ENCODE data around the gene LRP1B. TPM values are rescaled to one million over a fixed set of nuclear protein-coding genes. Genes with fewer than 3 reads are reported as not detected.

LRP1B gene
- total RNA-seq, 1 donor from 2014 or later = 8.8 TPM

DNA sequence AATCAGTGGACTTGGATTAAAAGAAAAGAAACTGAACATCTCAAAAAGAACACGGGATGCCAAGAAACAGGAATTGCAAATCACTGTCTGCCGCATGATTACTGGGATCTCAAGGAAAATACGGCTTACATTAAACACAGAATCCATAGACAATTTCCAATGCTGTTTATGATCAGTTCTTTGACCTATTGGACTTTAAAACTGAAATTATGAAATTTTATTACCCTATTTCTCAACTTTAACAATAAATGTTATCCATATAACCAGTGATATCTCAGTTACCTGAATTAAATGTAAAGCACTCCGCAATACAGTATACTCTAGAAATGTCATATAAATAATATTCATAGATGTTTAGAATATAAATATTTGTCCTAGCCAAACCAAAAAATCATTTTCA lies 1793.8 kb downstream of the LRP1B start:
- intact Hi-C loops (cut with DNase I) = no loop called here
- no peak overlapping the region for H3K4me3 ChIP-seq
- H3K9me3 ChIP-seq = no peaks in the 10 kb centered on the region
- no peaks in the 10 kb centered on the region for H3K4me1 ChIP-seq
- no peak for DNase-seq (ENCODE audit: extremely low spot score in 2 of 2)
- H3K36me3 ChIP-seq = no peaks in the 10 kb centered on the region
- TF ChIP-seq POLR2A (IDR thresholded peaks at IDR 0.05) (no peak), POLR2AphosphoS5 (IDR thresholded peaks at IDR 0.05; ENCODE audit: insufficient read depth in 1 of 2, low read depth in 1 of 2) (no peak)
- TF ChIP-seq, protein P1, sequence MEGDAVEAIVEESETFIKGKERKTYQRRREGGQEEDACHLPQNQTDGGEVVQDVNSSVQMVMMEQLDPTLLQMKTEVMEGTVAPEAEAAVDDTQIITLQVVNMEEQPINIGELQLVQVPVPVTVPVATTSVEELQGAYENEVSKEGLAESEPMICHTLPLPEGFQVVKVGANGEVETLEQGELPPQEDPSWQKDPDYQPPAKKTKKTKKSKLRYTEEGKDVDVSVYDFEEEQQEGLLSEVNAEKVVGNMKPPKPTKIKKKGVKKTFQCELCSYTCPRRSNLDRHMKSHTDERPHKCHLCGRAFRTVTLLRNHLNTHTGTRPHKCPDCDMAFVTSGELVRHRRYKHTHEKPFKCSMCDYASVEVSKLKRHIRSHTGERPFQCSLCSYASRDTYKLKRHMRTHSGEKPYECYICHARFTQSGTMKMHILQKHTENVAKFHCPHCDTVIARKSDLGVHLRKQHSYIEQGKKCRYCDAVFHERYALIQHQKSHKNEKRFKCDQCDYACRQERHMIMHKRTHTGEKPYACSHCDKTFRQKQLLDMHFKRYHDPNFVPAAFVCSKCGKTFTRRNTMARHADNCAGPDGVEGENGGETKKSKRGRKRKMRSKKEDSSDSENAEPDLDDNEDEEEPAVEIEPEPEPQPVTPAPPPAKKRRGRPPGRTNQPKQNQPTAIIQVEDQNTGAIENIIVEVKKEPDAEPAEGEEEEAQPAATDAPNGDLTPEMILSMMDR (IDR thresholded peaks at IDR 0.05) = no peak
- H3K27ac ChIP-seq = no peak overlapping the region
- no peaks in the 10 kb centered on the region for H3K27me3 ChIP-seq

- intact Hi-C loops (cut with DNase I) = no loop called here
- no peaks in the 10 kb centered on the region for H3K27me3 ChIP-seq
- H3K27ac ChIP-seq = no peak overlapping the region
- no peaks in the 10 kb centered on the region for H3K36me3 ChIP-seq
- no peaks in the 10 kb centered on the region for H3K9me3 ChIP-seq
- H3K4me3 ChIP-seq = no peak overlapping the region
- no peaks in the 10 kb centered on the region for H3K4me1 ChIP-seq
- DNase-seq (ENCODE audit: extremely low spot score in 2 of 2) = no peak
- no peak for TF ChIP-seq POLR2AphosphoS5 (IDR thresholded peaks at IDR 0.05; ENCODE audit: insufficient read depth in 1 of 2, low read depth in 1 of 2)
- TF ChIP-seq, protein P1 (IDR thresholded peaks at IDR 0.05) = no peak
- TF ChIP-seq POLR2A (IDR thresholded peaks at IDR 0.05) = no peak
These were observed 1814.5 kb downstream of the LRP1B start for GRCh38 chr2:140316345-140316744.

GRCh38 chr2:140311905-140312304 lies 1818.9 kb downstream of the LRP1B start:
- Histone ChIP-seq H3K9me3 (no peaks in the 10 kb centered on the region), H3K4me1 (no peaks in the 10 kb centered on the region), H3K27ac (no peak overlapping the region), H3K4me3 (no peak overlapping the region), H3K27me3 (no peaks in the 10 kb centered on the region), H3K36me3 (no peaks in the 10 kb centered on the region)
- intact Hi-C loops (cut with DNase I) = no loop called here
- TF ChIP-seq, protein P1 (IDR thresholded peaks at IDR 0.05) = no peak
- TF ChIP-seq POLR2AphosphoS5 (IDR thresholded peaks at IDR 0.05; ENCODE audit: insufficient read depth in 1 of 2, low read depth in 1 of 2) = no peak
- no peak for TF ChIP-seq POLR2A (IDR thresholded peaks at IDR 0.05)
- no peak for DNase-seq (ENCODE audit: extremely low spot score in 2 of 2)

DNA sequence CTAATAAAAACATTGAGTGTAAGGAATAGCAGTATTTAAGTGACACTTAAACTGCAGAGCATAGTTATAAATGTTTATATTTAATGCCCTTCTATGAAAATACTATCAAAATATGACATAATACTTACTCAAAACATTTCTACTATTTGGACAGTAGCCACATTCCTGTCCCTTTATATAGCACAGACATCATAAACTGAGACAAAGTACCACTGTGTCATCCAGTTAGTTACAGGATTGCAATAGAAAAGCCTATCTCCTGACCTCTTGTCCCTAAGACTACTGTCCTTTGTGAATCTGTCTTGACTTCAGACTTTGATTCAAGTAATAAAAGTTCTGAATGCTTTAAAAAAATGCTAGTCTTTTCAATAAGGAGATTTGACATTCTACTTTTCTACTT lies 1822.1 kb downstream of the LRP1B start:
- Histone ChIP-seq H3K27me3 (no peaks in the 10 kb centered on the region), H3K27ac (no peak overlapping the region), H3K4me1 (no peaks in the 10 kb centered on the region), H3K9me3 (no peaks in the 10 kb centered on the region), H3K4me3 (no peak overlapping the region), H3K36me3 (no peaks in the 10 kb centered on the region)
- no peak for TF ChIP-seq POLR2AphosphoS5 (IDR thresholded peaks at IDR 0.05; ENCODE audit: insufficient read depth in 1 of 2, low read depth in 1 of 2)
- TF ChIP-seq, protein P1 (IDR thresholded peaks at IDR 0.05) = no peak
- TF ChIP-seq POLR2A (IDR thresholded peaks at IDR 0.05) = no peak
- intact Hi-C loops (cut with DNase I) = no loop called here
- DNase-seq (ENCODE audit: extremely low spot score in 2 of 2) = no peak

GRCh38 chr2:140307532-140307931 lies 1823.3 kb downstream of the LRP1B start:
- TF ChIP-seq, protein P1 (IDR thresholded peaks at IDR 0.05) = no peak
- no peak for TF ChIP-seq POLR2A (IDR thresholded peaks at IDR 0.05)
- no peak for TF ChIP-seq POLR2AphosphoS5 (IDR thresholded peaks at IDR 0.05; ENCODE audit: insufficient read depth in 1 of 2, low read depth in 1 of 2)
- intact Hi-C loops (cut with DNase I) = no loop called here
- DNase-seq (ENCODE audit: extremely low spot score in 2 of 2) = no peak
- Histone ChIP-seq H3K4me3 (no peak overlapping the region), H3K36me3 (no peaks in the 10 kb centered on the region), H3K27ac (no peak overlapping the region), H3K4me1 (no peaks in the 10 kb centered on the region), H3K27me3 (no peaks in the 10 kb centered on the region), H3K9me3 (no peaks in the 10 kb centered on the region)

All from vagina (tissue), 2 donors.